DND-41 (cell line): ENCODE measurements around the gene TGFBR3L.

ENCODE experiments used
- CTCF ChIP-seq: IDR thresholded peaks from 2 replicates; pipeline ENCODE4 v1.5.1; 2012; ENCODE audit warnings: borderline replicate concordance, low read length, moderate library complexity, mild to moderate bottlenecking; ENCODE audit not compliant: poor library complexity, severe bottlenecking; ENCODE audit errors: extremely low read depth
- EZH2 ChIP-seq: IDR thresholded peaks from 3 replicates; pipeline ENCODE4 v1.6.1; 2012; ENCODE audit warnings: borderline replicate concordance, low read depth, mild to moderate bottlenecking, moderate library complexity, low read length, inconsistent platforms; ENCODE audit not compliant: severe bottlenecking

GRCh38 chr19:7916103-7916954, 1.7 kb downstream of the TGFBR3L start:
- TF ChIP-seq CTCF (no peak), EZH2 (no peak)
